Lung (tissue), 16 donors: ENCODE measurements around the gene PNLIPRP3. TPM values are rescaled to one million over a fixed set of nuclear protein-coding genes. Genes with fewer than 3 reads are reported as not detected.

ENCODE experiments used
- ATAC-seq: fragments of 200-7000 bp; cut with Tn5 transposase; one replicate; pipeline ENCODE4 v1.9.1; 2020; ENCODE audit warnings: moderate number of reproducible peaks; ENCODE audit not compliant: insufficient read depth, low FRiP score
- DNase-seq, 3 donors: peaks; one replicate each; pipeline ENCODE4 v3.0.0-alpha.2; 2013 to 2017
- H3K27ac ChIP-seq, 2 donors: one replicate each; pipeline ENCODE4 v1.5.1; 2013; ENCODE audit warnings: mild to moderate bottlenecking in 2 of 2, moderate library complexity in 2 of 2, control low read depth in 1 of 2, inconsistent platforms in 1 of 2, low read depth in 1 of 2, low read length in 1 of 2
- H3K27me3 ChIP-seq, 3 donors: one replicate each; pipeline ENCODE4 v1.5.1; 2013; ENCODE audit warnings: low read length in 2 of 3; ENCODE audit not compliant: control insufficient read depth in 3 of 3, insufficient read depth in 3 of 3
- H3K36me3 ChIP-seq, 4 donors: one replicate each; pipeline ENCODE4 v1.5.1; 2013; ENCODE audit warnings: low read length in 4 of 4, mild to moderate bottlenecking in 1 of 4, moderate library complexity in 1 of 4; ENCODE audit not compliant: control insufficient read depth in 4 of 4, insufficient read depth in 4 of 4
- H3K4me1 ChIP-seq, 5 donors: one replicate each; pipeline ENCODE4 v1.5.1; 2013; ENCODE audit warnings: low read length in 5 of 5, mild to moderate bottlenecking in 2 of 5, moderate library complexity in 1 of 5; ENCODE audit not compliant: control insufficient read depth in 5 of 5, insufficient read depth in 5 of 5
- H3K4me3 ChIP-seq: one replicate; pipeline ENCODE4 v1.5.1; 2013; ENCODE audit warnings: mild to moderate bottlenecking, control low read depth, moderate library complexity
- H3K9ac ChIP-seq, 2 donors: one replicate each; pipeline ENCODE4 v1.5.1; 2013; ENCODE audit warnings: low read length in 2 of 2, control low read depth in 1 of 2; ENCODE audit not compliant: insufficient read depth in 1 of 2
- H3K9me3 ChIP-seq, 4 donors: one replicate each; pipeline ENCODE4 v1.5.1; 2013; ENCODE audit warnings: low read length in 3 of 4, mild to moderate bottlenecking in 1 of 4, moderate library complexity in 1 of 4; ENCODE audit not compliant: control insufficient read depth in 4 of 4, insufficient read depth in 3 of 4
- whole genome bisulfite sequencing, 2 donors: extraction: QIAGEN DNeasy Blood & Tissue Kit; methylation state at CpG; one replicate each; pipeline ENCODE4 v1.1.7; 2013; 5-methylcytosine and 5-hydroxymethylcytosine counted together
- long read RNA-seq, 5 donors: transcript quantifications; one replicate each; lab custom pipeline, GENCODE V29; 2026
- polyA plus RNA-seq, 2 donors: library from polyadenylated mRNA; stranded (reverse); fragments of 200-250 nt; gene quantifications; one replicate each; pipeline ENCODE4 v1.2.1, GENCODE V29; 2013
- total RNA-seq, 2 donors: library from RNA; depleted of rRNA in 1 of 2; stranded (reverse); fragments of >200 nt in 1 of 2; gene quantifications; one replicate each; pipeline ENCODE4 v1.2.1, GENCODE V29; 2014 to 2021
- TF ChIP-seq, protein P1 (sequence below): IDR thresholded peaks from 2 replicates; pipeline ENCODE4 v1.5.1; 2012; ENCODE audit warnings: mild to moderate bottlenecking; ENCODE audit errors: control extremely low read depth, extremely low read depth
- donor health status: control.
- donor health status: control.
- donor health status: Bipolar disorder and iron deficiency.
- donor health status: healthy.
- donor health status: DM: yes; HTN: yes; CAD: no.

PNLIPRP3 gene
- not detected for total RNA-seq
- polyA plus RNA-seq: not detected
- long read RNA-seq, donor 1: 0 reads
- long read RNA-seq, donor 2: 0 reads
- long read RNA-seq, donor 3: 0 reads
- long read RNA-seq, donor 4: 0 reads
- long read RNA-seq, donor 5: 0 reads

DNA sequence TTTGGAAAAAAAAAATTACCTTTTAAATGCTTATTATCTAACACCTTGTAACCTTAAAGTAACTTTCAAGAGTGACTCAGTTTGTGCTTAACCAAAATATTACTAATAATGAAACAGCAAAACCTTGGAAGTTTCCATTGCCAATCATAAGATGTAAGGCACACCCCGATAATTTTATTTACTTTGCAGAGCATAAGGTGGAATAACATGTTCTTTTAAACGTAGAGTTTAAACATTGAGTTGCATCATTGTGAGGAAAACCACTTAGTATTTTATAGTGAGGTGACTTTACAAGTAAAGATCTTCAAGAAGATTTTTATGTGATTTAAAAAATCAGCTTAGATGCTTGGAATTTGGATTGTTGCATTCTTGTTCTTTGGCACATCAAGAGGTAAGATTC is at the start of gene PNLIPRP3:
TSS of gene PNLIPRP3 (plus strand) at position 177 of the 400 bp plus-strand sequence. CDS start at position 343, 166 bp downstream.
- TF ChIP-seq, protein P1, sequence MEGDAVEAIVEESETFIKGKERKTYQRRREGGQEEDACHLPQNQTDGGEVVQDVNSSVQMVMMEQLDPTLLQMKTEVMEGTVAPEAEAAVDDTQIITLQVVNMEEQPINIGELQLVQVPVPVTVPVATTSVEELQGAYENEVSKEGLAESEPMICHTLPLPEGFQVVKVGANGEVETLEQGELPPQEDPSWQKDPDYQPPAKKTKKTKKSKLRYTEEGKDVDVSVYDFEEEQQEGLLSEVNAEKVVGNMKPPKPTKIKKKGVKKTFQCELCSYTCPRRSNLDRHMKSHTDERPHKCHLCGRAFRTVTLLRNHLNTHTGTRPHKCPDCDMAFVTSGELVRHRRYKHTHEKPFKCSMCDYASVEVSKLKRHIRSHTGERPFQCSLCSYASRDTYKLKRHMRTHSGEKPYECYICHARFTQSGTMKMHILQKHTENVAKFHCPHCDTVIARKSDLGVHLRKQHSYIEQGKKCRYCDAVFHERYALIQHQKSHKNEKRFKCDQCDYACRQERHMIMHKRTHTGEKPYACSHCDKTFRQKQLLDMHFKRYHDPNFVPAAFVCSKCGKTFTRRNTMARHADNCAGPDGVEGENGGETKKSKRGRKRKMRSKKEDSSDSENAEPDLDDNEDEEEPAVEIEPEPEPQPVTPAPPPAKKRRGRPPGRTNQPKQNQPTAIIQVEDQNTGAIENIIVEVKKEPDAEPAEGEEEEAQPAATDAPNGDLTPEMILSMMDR: no peak
- 68 to 74% methylated on average over 2 of the region's 2 CpGs for WGBS, 2 donors
- Histone ChIP-seq H3K9me3 (peaks cover 0 to 3% (median 0%) of the 10 kb centered on the region in 4 donors), H3K27me3 (no peaks in the 10 kb centered on the region), H3K9ac (no peak within 1 kb of the TSS), H3K4me3 (no peak within 1 kb of the TSS), H3K4me1 (peaks cover 0 to 3% (median 0%) of the 10 kb centered on the region in 5 donors), H3K27ac (no peak within 1 kb of the TSS), H3K36me3 (no peaks in the 10 kb centered on the region)
- ATAC-seq (no peak), DNase-seq (no peak)

GRCh38 chr10:116382290-116382689 is 45.4 kb upstream of the PNLIPRP3 start:
- Histone ChIP-seq H3K36me3 (no peaks in the 10 kb centered on the region), H3K9ac (no peak overlapping the region), H3K27me3 (peaks cover 0 to 2% (median 0%) of the 10 kb centered on the region in 3 donors), H3K27ac (no peak overlapping the region), H3K9me3 (no peaks in the 10 kb centered on the region), H3K4me1 (no peaks in the 10 kb centered on the region), H3K4me3 (no peak overlapping the region)
- no peak for DNase-seq
- WGBS, 2 donors: 83 to 89% methylated on average over 5 of the region's 5 CpGs
- TF ChIP-seq, protein P1: no peak
- no peak for ATAC-seq

GRCh38 chr10:116385311-116385710 is 42.3 kb upstream of the PNLIPRP3 start:
- H3K4me1 ChIP-seq: no peaks in the 10 kb centered on the region
- H3K36me3 ChIP-seq: no peaks in the 10 kb centered on the region
- ATAC-seq (no peak), DNase-seq (no peak)
- peaks cover 0 to 2% (median 0%) of the 10 kb centered on the region in 3 donors for H3K27me3 ChIP-seq
- no peaks in the 10 kb centered on the region for H3K9me3 ChIP-seq
- no peak overlapping the region for H3K27ac ChIP-seq
- H3K4me3 ChIP-seq: no peak overlapping the region
- TF ChIP-seq, protein P1: no peak
- no peak overlapping the region for H3K9ac ChIP-seq
- 80 to 81% methylated on average over 2 of the region's 2 CpGs for WGBS, 2 donors
